ENCODE data around the gene SNAP23. TPM values are rescaled to one million over a fixed set of nuclear protein-coding genes. Genes with fewer than 3 reads are reported as not detected.

Gene SNAP23
- total and polyA plus RNA-seq, 2 of the 8 experiments (the other 6 are each of a cell fraction or from before 2014, with no cell fraction given): 58.0 to 72.8 TPM

- H3K9ac ChIP-seq (replicated peaks in 1 of 4; ENCODE audit: extremely low read depth in 1 of 4, low read depth in 3 of 4, low read length in 3 of 4): no peak overlapping the region
- no peak overlapping the region for H4K8ac ChIP-seq (ENCODE audit: extremely low read depth, insufficient read depth, low read length)
- no peak overlapping the region for H2BK15ac ChIP-seq (ENCODE audit: low read length)
- peaks cover 0 to 20% (median 7%) of the 10 kb centered on the region in 4 experiments; a peak in 5 of 8 replicates for H3K36me3 ChIP-seq (ENCODE audit: control insufficient read depth in 2 of 4, insufficient read depth in 4 of 4, low read length in 3 of 4)
- H3K27ac ChIP-seq (ENCODE audit: low read depth, low read length): no peak overlapping the region
- no peak overlapping the region for H3K14ac ChIP-seq (ENCODE audit: insufficient read length)
- 98% methylated on average over 2 of the region's 2 CpGs; no CpG with 5 or more reads in 1 of the 2 experiments for WGBS, 2 experiments (ENCODE audit: extremely low coverage in 1 of 2, insufficient coverage in 1 of 2, insufficient read length in 1 of 2, insufficient replicate concordance in 2 of 2, low coverage in 1 of 2, low lambda C conversion rate in 2 of 2, missing lambda C conversion rate in 1 of 2)
- H3K79me1 ChIP-seq (ENCODE audit: low read depth, low read length): no peaks in the 10 kb centered on the region
- H3K4me1 ChIP-seq (replicated peaks in 1 of 4; ENCODE audit: control insufficient read depth in 3 of 4, insufficient read depth in 4 of 4, low read length in 3 of 4): no peaks in the 10 kb centered on the region
- H3K9me3 ChIP-seq (ENCODE audit: insufficient read depth in 2 of 2, low read depth in 1 of 2, low read length in 1 of 2): no peaks in the 10 kb centered on the region
- no peak overlapping the region for H3K4me2 ChIP-seq (ENCODE audit: insufficient read depth in 1 of 2, low read depth in 2 of 2, low read length in 2 of 2)
- H3K4me3 ChIP-seq (ENCODE audit: extremely low read depth in 1 of 4, insufficient read depth in 2 of 4, low read depth in 3 of 4, low read length in 4 of 4): no peak overlapping the region
- no peak overlapping the region for H2AFZ ChIP-seq (ENCODE audit: low read length)
- no peaks in the 10 kb centered on the region for H3K27me3 ChIP-seq (replicated peaks in 1 of 4; ENCODE audit: control insufficient read depth in 3 of 4, extremely low read depth in 1 of 4, insufficient read depth in 3 of 4, low read length in 3 of 4)
- no peak overlapping the region for H3K4ac ChIP-seq (replicated peaks; ENCODE audit: insufficient read length, low read depth, low read length)
- no peak overlapping the region for H4K91ac ChIP-seq (replicated peaks; ENCODE audit: insufficient read length, low read length)
- FAIRE-seq (no peak), DNase-seq (ENCODE audit: low read depth in 1 of 2, low spot score in 2 of 2) (no peak)
- ChIA-PET CTCF (ENCODE audit: partially characterized antibody) (interaction anchor here (1.0 kb wide), 1 partner anchor 13 kb away, joined by 3 read pairs; no protein-coding TSS in a partner anchor), POLR2A (ENCODE audit: partially characterized antibody) (interaction anchor here (1.8 kb wide), 1 partner anchor 15 kb away, joined by 5 read pairs; no protein-coding TSS in a partner anchor)
- H2BK12ac ChIP-seq (ENCODE audit: low read depth, low read length): no peak overlapping the region
- H3K23me2 ChIP-seq (ENCODE audit: low read depth, low read length): peaks cover 2% of the 10 kb centered on the region; the same call in 1 of the 2 replicates
- H4K5ac ChIP-seq (ENCODE audit: insufficient read length, low read depth, low read length): no peak overlapping the region
- H2BK120ac ChIP-seq (replicated peaks; ENCODE audit: low read depth, low read length): no peak overlapping the region
- no peaks in the 10 kb centered on the region for H4K20me1 ChIP-seq (replicated peaks in 1 of 2; ENCODE audit: control insufficient read depth in 1 of 2, insufficient read depth in 2 of 2, low read length in 2 of 2)
- no peak overlapping the region for H2AK5ac ChIP-seq (ENCODE audit: low read depth, low read length)
- no peaks in the 10 kb centered on the region for H3K79me2 ChIP-seq (ENCODE audit: control insufficient read depth in 1 of 2, insufficient read depth in 2 of 2, low read length in 2 of 2)
- H3K56ac ChIP-seq (replicated peaks; ENCODE audit: insufficient read length, low read depth, low read length): no peak overlapping the region
- no peak overlapping the region for H2BK20ac ChIP-seq (ENCODE audit: low read length)
- no peak overlapping the region for H3K23ac ChIP-seq (ENCODE audit: insufficient read length)
- no peak overlapping the region for H2BK5ac ChIP-seq (ENCODE audit: low read depth, low read length)
- no peak overlapping the region for H3K18ac ChIP-seq (ENCODE audit: extremely low read depth, low read length)
- TF ChIP-seq SUZ12 (IDR thresholded peaks at IDR 0.05; ENCODE audit: low read length) (no peak), GTF2F1 (IDR thresholded peaks at IDR 0.05; ENCODE audit: borderline replicate concordance, low read depth, low read length) (no peak), POLR2A (IDR thresholded peaks at IDR 0.05; ENCODE audit: control extremely low read depth in 1 of 2, low read depth in 2 of 2, low read length in 2 of 2) (no peak), KDM5A (IDR thresholded peaks at IDR 0.05; ENCODE audit: low read length) (no peak), SP2 (IDR thresholded peaks at IDR 0.05; ENCODE audit: low read length) (no peak), SRF (IDR thresholded peaks at IDR 0.05; ENCODE audit: low read depth, low read length) (no peak)
- TF ChIP-seq, protein P1, sequence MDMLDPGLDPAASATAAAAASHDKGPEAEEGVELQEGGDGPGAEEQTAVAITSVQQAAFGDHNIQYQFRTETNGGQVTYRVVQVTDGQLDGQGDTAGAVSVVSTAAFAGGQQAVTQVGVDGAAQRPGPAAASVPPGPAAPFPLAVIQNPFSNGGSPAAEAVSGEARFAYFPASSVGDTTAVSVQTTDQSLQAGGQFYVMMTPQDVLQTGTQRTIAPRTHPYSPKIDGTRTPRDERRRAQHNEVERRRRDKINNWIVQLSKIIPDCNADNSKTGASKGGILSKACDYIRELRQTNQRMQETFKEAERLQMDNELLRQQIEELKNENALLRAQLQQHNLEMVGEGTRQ (IDR thresholded peaks at IDR 0.05; ENCODE audit: low read length): no peak
Measured at GRCh38 chr15:42523331-42523730, 27.9 kb downstream of the SNAP23 start.

Data from H1 (cell line).